Gastroesophageal sphincter (tissue), 4 donors: ENCODE data around the gene ETV4. TPM values are rescaled to one million over a fixed set of nuclear protein-coding genes. Genes with fewer than 3 reads are reported as not detected.

ENCODE experiments used
- ATAC-seq: fragments of 150-250 bp; one replicate; pipeline ENCODE4 v1.9.1; 2016; ENCODE audit warnings: mild to moderate bottlenecking, moderate library complexity
- H3K27ac ChIP-seq, 4 donors: fragments of 200-600 bp; sonication (generic) in 3 of 4; 1 replicate in 3 of 4; 2 replicates in 1 of 4; pipeline ENCODE4 v1.5.1; 2016 to 2019
- H3K27me3 ChIP-seq: fragments of 200-600 bp; sonication (generic); one replicate; pipeline ENCODE4 v1.5.1; 2019
- H3K36me3 ChIP-seq, 2 donors: fragments of 200-600 bp; sonication (generic); one replicate each; pipeline ENCODE4 v1.5.1; 2019; ENCODE audit warnings: control low read depth in 1 of 2
- H3K4me1 ChIP-seq, 3 donors: fragments of 200-600 bp; sonication (generic); 1 replicate in 2 of 3; 2 replicates in 1 of 3; pipeline ENCODE4 v1.5.1; 2016 to 2019; ENCODE audit warnings: control low read depth in 2 of 3
- H3K4me3 ChIP-seq, 2 donors: fragments of 200-600 bp; sonication (generic); one replicate each; pipeline ENCODE4 v1.5.1; 2019; ENCODE audit warnings: mild to moderate bottlenecking in 1 of 2, moderate library complexity in 1 of 2
- H3K9me3 ChIP-seq, 3 donors: fragments of 200-600 bp; sonication (generic); one replicate each; pipeline ENCODE4 v1.5.1; 2017 to 2019; ENCODE audit warnings: control low read depth in 2 of 3
- EP300 ChIP-seq: sonication (generic); formaldehyde crosslinking; IDR thresholded peaks from one replicate; pipeline ENCODE4 v1.6.1; 2017; ENCODE audit warnings: antibody characterized with exemption, mild to moderate bottlenecking
- POLR2A ChIP-seq, 2 donors: fragments of 450-650 bp; IDR thresholded peaks; one replicate each; pipeline ENCODE4 v1.6.1; 2017; ENCODE audit warnings: antibody characterized with exemption in 2 of 2, mild to moderate bottlenecking in 2 of 2, moderate library complexity in 1 of 2
- POLR2AphosphoS5 ChIP-seq: sonication (generic); formaldehyde crosslinking; IDR thresholded peaks from one replicate; pipeline ENCODE4 v1.6.1; 2017; ENCODE audit warnings: antibody characterized with exemption
- WGBS, 2 donors: methylation state at CpG; one replicate each; pipeline ENCODE4 v1.1.5; 2018; ENCODE audit warnings: low coverage in 1 of 2; 5-methylcytosine and 5-hydroxymethylcytosine counted together
- total RNA-seq, 4 donors: library from RNA; depleted of rRNA; stranded (reverse); fragments of >200 nt; gene quantifications; one replicate each; pipeline ENCODE4 v1.1.0, GENCODE V29; 2016
- TF ChIP-seq, protein P1 (sequence below), 4 experiments: fragments of 200-600 bp in 2 of 4; fragments of 450-650 bp in 2 of 4; sonication (generic) in 1 of 4; IDR thresholded peaks; one replicate each; pipeline ENCODE4 v1.5.1; 2017 to 2019; ENCODE audit warnings: antibody characterized with exemption in 4 of 4, mild to moderate bottlenecking in 2 of 4, moderate library complexity in 2 of 4

Gene ETV4
- total RNA-seq, 4 donors from 2014 or later, result 0.67 to 2.6 (median 0.96) TPM; not detected in 1

DNA sequence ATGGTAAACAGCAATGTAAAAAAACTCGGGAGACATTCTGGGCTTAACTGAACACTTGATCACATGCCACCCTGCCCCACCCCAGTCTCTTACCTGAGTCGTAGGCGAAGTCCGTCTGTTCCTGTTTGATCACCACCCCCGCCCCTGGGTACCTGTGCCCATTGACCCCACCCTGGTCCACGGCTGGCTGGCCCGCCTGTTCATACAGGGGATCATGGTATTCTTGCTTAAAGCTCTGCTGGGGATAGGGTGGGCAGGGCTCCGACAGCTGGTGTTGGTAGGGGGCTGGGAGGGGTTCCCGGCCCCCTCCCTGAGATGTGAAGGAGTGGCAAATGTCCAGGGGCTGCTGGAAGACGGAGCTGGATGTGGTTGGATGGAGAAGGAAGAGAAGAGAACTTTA lies 13.6 kb downstream of the ETV4 start:
- TF ChIP-seq, protein P1, sequence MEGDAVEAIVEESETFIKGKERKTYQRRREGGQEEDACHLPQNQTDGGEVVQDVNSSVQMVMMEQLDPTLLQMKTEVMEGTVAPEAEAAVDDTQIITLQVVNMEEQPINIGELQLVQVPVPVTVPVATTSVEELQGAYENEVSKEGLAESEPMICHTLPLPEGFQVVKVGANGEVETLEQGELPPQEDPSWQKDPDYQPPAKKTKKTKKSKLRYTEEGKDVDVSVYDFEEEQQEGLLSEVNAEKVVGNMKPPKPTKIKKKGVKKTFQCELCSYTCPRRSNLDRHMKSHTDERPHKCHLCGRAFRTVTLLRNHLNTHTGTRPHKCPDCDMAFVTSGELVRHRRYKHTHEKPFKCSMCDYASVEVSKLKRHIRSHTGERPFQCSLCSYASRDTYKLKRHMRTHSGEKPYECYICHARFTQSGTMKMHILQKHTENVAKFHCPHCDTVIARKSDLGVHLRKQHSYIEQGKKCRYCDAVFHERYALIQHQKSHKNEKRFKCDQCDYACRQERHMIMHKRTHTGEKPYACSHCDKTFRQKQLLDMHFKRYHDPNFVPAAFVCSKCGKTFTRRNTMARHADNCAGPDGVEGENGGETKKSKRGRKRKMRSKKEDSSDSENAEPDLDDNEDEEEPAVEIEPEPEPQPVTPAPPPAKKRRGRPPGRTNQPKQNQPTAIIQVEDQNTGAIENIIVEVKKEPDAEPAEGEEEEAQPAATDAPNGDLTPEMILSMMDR (IDR thresholded peaks at IDR 0.05), result no peak
- TF ChIP-seq EP300, result no peak
- no peak for TF ChIP-seq POLR2A (IDR thresholded peaks at IDR 0.05)
- no peak for TF ChIP-seq POLR2AphosphoS5

DNA sequence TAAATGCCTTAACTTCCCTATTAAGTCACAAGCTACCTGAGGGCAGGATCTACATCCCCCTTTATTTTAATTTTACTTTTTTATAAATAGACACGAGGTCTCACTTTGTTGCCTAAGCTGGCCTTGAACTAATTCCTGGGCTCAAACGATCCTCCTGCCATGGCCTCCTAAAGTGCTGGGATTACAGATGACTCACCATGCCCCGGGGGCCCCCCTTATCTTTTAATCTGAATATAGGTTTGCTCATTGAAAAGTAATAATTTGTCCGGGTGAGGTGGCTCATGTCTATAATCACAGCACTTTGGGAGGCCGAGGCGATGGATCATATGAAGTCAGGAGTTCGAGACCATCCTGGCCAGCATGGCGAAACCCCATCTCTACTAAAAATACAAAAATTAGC lies 14.2 kb downstream of the ETV4 start:
- Histone ChIP-seq H3K9me3 (no peaks in the 10 kb centered on the region), H3K4me1 (peaks cover 0 to 23% (median 11%) of the 10 kb centered on the region in 3 donors), H3K27ac (no peak overlapping the region), H3K36me3 (peaks cover 0 to 17% of the 10 kb centered on the region in 2 donors), H3K4me3 (no peak overlapping the region), H3K27me3 (no peaks in the 10 kb centered on the region)
- TF ChIP-seq EP300 (no peak), POLR2A (IDR thresholded peaks at IDR 0.05) (no peak), POLR2AphosphoS5 (no peak)
- TF ChIP-seq, protein P1 (IDR thresholded peaks at IDR 0.05), result no peak
- 61 to 89% methylated on average over 3 to 5 of the region's 8 CpGs for WGBS, 2 donors
- no peak for ATAC-seq

More for the DNA sequence above, 13.6 kb downstream of the ETV4 start:
- Histone ChIP-seq H3K27ac (no peak overlapping the region), H3K4me3 (no peak overlapping the region), H3K27me3 (no peaks in the 10 kb centered on the region), H3K4me1 (peaks cover 0 to 23% (median 11%) of the 10 kb centered on the region in 3 donors), H3K36me3 (peaks cover 0 to 11% of the 10 kb centered on the region in 2 donors), H3K9me3 (no peaks in the 10 kb centered on the region)
- no peak for ATAC-seq
- 83 to 86% methylated on average over 1 of the region's 10 CpGs for WGBS, 2 donors

DNA sequence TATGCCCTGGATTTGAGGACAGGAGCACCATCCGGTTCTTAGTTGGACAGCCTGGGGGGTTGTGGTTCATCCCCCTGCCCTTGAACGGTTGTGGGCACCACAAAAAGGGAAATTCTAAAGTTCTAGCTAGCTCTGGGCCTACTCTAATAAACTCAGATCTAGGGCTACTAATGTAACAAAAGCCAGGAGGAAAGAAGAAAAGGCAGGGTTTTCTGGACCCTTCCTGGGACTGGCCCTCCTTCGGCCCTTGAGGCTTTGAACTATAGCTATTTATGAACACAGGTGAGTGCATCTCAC lies 15.1 kb downstream of the ETV4 start:
- WGBS, 2 donors, result 32 to 100% methylated on average over 1 to 2 of the region's 3 CpGs
- Histone ChIP-seq H3K9me3 (no peaks in the 10 kb centered on the region), H3K27ac (peak overlapping the region in 2 of 4 donors; percentile 47 to 49), H3K4me3 (no peak overlapping the region), H3K4me1 (peaks cover 0 to 23% (median 11%) of the 10 kb centered on the region in 3 donors), H3K36me3 (peaks cover 0 to 26% of the 10 kb centered on the region in 2 donors), H3K27me3 (no peaks in the 10 kb centered on the region)
- TF ChIP-seq, protein P1 (IDR thresholded peaks at IDR 0.05), result no peak
- no peak for TF ChIP-seq POLR2A (IDR thresholded peaks at IDR 0.05)
- no peak for TF ChIP-seq POLR2AphosphoS5
- TF ChIP-seq EP300, result no peak
- no peak for ATAC-seq

DNA sequence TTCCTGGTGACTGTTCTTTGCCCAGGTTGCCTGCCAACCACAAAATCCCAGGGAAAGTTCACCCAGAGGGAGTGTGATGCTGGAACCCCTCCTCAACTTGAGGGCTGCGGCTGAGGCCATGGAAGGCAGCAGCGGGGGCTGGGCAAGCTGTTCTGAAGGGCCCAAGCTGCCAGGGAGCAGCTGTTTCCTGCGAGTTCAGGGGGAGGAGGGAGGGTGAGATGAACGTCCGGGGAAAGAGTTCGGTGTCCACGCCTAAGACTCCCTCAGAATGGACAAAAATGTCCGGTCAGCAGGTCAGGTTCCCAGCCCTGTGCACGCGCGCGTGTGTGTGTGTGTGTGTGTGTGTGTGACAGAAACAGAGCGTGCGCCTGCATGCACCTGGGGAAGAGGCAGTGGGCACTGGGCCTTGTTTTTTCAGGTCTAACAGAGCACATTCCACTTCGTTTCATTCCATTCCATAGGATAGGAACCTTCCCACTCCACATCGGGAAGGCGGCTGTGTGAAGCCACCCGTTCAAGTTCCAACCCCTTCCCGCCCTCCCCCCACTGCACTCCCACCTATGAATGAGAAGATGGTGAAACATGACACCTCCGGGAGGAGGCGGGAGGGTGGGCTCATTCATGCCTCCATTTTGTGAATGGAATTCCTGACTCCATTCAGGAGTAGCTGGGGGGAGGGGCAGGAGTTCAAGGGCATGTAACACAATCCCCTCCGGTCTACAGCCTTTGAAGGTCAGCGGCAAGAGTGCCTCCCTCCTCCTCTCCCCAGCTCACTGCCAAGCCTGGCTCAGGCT lies 15.7 kb downstream of the ETV4 start:
- no peak for TF ChIP-seq POLR2AphosphoS5
- no peak for TF ChIP-seq EP300
- TF ChIP-seq, protein P1 (IDR thresholded peaks at IDR 0.05), result no peak
- no peak for TF ChIP-seq POLR2A (IDR thresholded peaks at IDR 0.05)
- peak; percentile 77 for ATAC-seq
- H3K4me3 ChIP-seq, result peak overlapping the region in 1 of 2 donors; percentile 26
- no peaks in the 10 kb centered on the region for H3K27me3 ChIP-seq
- WGBS, 2 donors, result 0 to 17% methylated on average over 1 to 6 of the region's 23 CpGs
- H3K27ac ChIP-seq, result peak overlapping the region in 3 of 4 donors; percentile 30 to 49 (median 47)
- H3K36me3 ChIP-seq, result peaks cover 0 to 32% of the 10 kb centered on the region in 2 donors
- H3K9me3 ChIP-seq, result no peaks in the 10 kb centered on the region
- H3K4me1 ChIP-seq, result peaks cover 0 to 23% (median 11%) of the 10 kb centered on the region in 3 donors

DNA sequence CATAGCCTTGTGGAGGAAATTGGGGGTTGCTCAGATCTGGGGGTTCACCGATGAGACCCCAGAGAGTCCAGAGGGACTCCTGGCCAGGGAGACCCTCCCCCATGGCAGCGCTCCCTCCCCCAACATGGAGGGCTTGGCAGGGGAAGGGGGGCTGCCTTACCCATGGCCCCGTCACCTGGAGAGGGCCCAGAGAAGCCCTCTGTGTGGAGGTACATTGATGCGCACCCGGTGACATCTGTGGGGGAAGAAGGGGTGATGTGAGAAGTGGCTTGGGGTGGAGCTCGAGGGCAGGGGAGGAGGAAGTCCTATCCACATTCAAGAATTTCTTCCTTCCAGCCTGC lies 16.2 kb downstream of the ETV4 start:
- Histone ChIP-seq H3K4me3 (peak overlapping the region in 1 of 2 donors; percentile 26), H3K27me3 (no peaks in the 10 kb centered on the region), H3K9me3 (no peaks in the 10 kb centered on the region), H3K27ac (peak overlapping the region in 3 of 4 donors; percentile 30 to 49 (median 47)), H3K36me3 (peaks cover 0 to 38% of the 10 kb centered on the region in 2 donors), H3K4me1 (peaks cover 0 to 23% (median 11%) of the 10 kb centered on the region in 3 donors)
- WGBS, 2 donors, result 29% methylated on average over 1 of the region's 6 CpGs; no CpG with 5 or more reads in 1 of the 2 donors
- TF ChIP-seq, protein P1 (IDR thresholded peaks at IDR 0.05), result no peak
- TF ChIP-seq POLR2AphosphoS5 (no peak), EP300 (no peak), POLR2A (IDR thresholded peaks at IDR 0.05) (no peak)
- ATAC-seq, result no peak
